HG02798 (cell line): ENCODE measurements around the gene A4GALT.
"Not testable (repeated sequence)": the region's sequence is repeated elsewhere in the genome, so short reads cannot be mapped to it uniquely, and the experiment has no call there.

ENCODE experiments used
- ATAC-seq: cut with Tn5 transposase; IDR thresholded peaks from one replicate; pipeline ENCODE4 v1.9.1; 2021; ENCODE audit warnings: mild to moderate bottlenecking; ENCODE audit not compliant: unreplicated experiment, poor library complexity

A4GALT gene, protein sequence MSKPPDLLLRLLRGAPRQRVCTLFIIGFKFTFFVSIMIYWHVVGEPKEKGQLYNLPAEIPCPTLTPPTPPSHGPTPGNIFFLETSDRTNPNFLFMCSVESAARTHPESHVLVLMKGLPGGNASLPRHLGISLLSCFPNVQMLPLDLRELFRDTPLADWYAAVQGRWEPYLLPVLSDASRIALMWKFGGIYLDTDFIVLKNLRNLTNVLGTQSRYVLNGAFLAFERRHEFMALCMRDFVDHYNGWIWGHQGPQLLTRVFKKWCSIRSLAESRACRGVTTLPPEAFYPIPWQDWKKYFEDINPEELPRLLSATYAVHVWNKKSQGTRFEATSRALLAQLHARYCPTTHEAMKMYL

DNA sequence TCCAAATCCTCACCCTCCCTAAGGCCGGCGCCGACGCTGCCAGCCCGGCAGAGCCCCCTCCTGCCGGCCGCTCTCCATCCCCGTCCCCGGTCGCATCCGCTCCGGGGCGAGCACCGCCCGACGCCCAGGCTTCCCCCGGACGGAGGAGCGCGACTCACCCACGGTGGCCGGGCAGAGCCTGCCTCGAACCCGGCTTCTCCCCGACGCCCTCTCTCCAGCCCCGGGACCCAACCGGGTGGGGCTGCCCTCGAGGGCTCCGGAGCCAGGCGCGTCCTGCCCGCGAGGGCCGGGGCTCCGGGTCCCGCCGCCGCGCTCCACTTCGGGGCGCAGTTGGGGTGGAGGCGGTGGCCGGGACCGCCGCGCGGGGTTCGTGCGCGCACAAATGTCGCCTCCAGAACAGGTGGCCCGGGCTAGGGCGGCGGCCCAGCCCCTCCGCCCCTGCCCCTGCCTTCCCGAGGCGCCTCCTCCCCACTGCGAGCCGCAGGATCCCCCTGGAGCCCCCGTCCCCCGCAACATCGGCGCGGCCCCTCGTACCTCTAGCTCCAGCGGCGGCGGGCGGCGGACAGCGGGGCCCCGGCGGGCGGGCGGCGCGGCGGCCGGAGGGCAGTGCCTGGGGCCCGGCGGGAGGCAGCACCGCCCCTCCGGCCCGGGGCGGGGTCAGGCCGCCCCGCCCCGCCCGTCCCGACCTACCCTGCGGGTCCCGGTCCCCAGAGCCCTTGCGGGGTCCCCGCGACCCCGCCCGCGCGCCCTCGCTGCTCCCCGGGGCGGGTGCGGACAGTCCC lies at the start of gene A4GALT:
Gene A4GALT, minus strand, starts transcription at position 608 of the 782 bp plus-strand sequence. CDS start 26,919 bp downstream, outside the sequence.
- ATAC-seq, result peak; percentile 40

DNA sequence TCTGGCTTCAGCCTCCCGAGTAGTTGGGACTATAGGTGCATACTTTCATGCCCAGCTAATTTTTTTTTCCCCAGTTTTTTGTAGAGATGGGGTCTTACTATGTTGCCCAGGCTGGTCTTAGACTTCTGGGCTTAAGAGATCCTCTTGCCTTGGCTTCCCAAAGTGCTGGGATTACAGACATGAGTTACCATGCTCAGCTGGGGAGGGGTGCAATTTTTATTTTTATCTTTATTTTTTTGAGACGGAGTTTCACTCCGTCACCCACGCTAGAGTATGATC lies 49.7 kb upstream of the A4GALT start:
- no peak for ATAC-seq

DNA sequence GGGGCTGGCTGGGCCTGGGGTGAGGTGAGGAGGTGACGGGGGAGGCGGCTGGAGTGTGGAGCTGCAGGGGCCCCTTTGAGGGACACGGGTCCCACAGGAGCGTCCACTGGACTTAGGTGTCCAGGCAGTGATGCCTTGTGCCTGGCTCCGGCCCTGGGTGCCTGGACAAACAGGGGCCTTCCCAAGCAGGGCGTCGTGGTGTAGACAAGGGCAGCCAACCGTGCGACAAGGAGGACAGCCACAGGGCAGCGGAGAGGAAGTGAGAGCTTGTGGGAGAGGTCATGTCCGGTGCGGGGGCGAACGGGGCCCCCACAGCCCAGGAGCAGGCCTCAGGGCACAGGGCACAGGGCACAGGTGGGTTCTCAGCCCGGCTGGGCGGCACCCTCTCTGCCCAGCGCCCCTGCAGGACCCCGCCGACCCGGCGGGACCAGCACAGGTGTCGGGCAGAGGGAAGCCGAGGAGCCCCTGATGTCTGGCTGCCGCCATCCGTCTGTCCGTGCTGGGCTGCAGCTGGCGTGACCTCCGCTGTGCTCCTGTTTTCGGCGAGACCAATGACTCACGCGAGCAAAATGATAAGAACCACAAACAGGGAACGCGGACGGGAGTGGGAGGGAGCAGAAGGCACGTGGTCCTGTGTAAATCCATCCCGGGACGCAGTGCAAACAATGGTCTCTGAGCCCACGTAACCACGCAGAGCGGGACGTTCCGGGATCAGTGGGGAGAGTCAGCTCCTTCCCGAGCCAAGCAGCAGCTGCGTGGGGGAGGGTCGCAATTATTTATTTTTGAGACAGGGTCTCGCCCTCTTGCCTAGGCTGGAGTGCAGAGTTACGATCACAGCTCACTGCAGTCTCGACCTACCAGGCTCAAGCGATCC lies 49.1 kb upstream of the A4GALT start:
- peak; percentile 77 for ATAC-seq

DNA sequence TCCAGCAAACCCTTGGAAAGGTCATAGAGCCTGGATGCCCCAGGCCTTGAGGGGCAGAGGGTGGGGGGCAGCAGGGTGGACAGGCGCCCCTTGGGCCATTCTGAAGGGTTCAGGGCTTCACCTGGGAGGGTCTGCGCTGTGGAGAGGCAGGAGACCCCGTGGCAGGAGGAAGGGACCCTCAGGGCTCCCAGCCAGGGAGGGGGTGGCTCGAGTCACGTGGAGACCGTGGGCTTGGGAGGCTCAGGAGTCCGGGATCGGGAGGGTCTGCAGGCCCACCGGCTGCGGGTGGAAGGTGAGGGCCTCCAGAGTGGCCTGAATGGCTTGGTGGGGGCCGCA lies 48.5 kb upstream of the A4GALT start:
- no peak for ATAC-seq

DNA sequence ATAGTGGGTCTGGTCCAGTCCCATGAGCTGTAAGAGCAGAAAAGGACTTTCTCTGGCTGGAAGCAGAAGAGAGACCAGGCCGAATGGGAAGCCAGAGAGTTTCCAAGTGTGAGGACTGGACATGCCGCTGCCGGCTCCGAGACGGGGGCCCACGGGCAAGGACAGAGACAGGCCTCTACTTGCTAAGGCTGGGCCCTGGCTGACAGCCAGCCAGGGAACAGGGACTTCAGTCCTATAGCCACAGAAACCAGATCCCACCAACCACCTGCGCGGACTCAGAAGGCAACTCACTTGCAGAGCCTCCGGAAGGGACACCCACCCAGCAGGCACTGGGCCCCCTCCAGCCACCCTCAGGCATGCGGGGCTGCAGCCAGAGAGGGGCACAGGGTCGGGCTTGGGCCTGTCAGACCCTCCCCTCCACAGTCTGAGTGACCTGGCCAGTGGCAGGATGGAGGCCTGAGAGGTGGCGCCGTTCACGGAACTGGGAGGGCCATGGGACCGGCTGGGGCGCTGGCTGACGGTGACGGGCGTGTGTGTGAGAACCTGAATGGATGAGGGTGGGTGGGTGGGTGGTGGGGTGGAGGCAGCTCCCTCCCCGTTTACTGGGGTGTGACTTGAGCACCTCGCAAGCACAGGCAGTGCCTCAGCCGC lies 47.8 kb upstream of the A4GALT start:
- ATAC-seq, result no peak

DNA sequence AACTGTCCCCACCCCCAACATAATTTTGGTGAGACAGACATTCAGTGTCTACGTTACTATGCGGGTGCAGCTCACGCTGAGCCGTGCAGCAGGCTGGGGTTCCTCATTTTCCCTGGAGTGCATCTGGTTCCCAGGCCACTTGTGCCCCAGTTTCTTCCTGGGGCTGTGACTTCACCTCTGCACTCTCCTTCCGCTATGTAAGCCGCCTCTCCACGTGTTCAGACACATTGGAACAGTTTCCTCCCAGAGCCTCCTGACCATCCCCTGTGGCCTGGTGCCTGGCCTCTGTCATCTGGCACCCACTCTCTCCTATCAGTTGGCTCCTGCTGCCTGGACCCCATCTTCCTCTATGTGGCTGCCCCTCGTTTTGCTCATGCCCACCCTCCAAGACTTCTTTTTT lies 46.2 kb upstream of the A4GALT start:
- ATAC-seq, result no peak

DNA sequence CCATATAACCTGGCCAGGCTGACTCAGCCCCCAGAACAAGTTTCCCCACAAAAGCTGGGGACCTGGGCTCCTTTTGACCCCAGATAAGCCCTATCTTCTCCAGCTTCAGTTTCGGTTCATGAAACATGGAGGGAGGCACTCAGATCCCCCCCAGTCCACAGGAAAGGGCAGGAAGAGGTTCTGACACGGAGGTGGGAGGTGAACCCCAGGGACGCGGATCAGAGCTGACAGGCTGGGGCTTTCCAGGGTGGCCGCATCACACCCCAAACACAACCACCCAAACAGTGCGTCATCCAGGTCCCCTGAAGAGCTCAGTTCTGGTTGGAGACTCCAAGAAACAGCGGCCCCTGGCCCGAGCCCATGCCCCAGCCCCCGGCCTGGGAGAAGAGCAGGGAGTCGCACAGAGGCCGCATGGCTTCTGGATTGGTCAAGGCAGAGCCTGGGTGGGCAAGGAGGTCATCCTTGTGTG lies 44.3 kb upstream of the A4GALT start:
- peak; percentile 32 for ATAC-seq

DNA sequence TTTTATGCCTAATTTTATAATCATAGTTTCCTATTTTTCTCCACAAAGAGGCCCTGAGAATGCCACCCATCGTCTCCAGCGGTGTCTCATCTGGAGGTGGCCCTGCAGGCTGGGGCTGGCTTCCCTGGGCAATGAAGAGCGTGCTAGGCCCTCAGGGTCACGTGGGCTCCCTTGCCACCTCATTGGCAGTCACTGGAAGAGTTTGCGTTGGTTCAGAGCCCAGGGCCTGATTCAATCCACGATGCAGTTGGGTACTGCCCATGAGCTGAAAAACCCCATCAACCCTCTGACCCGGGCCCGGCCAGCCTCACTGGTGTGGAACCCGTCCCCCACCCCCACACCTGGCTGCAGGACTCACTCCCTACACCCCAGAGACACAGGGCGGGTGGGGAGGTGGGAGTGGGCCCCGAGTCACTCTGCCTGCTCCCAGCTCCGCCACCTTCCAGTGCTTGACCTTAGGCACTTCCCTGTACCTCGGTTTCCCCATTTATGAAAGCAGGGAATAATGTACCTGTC lies 43.4 kb upstream of the A4GALT start:
- ATAC-seq, result no peak

DNA sequence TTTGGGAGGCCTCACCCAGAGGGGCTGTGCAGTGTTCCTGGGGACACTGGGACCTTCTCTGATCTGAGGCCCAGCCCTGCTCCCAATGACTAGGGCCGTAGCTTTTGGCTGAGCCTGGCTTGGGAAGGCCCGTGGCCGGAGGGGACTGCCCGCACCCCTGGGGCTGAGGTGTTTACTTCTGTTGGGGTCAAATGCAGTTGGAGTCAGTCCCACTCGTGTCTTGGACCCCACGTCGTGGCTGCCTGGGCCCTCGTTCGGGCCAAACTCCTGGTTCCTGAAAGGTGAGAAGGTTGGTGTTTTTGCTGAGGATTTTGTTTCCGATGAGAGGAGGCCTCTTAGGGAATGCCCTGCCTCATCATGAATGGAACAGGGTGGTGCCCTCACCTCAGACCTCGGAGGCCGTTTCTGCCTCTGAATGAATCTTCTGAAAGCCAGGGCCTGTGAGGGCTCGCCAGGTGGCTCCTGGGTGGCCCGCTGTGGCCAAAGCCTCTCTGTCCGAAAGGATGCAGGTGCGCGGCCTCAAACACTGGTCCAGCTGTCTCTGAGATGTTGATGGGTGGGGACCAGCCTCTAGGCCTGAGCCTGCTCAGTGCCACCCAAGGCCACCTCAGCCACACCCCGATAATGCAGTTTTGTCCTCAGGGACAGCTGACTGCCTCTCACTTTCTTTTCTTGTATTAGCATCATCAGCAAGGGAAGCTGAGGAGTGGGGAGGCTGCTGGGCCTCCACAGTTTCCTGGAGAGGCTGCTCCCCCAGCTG lies 40.3 kb upstream of the A4GALT start:
- no peak for ATAC-seq

DNA sequence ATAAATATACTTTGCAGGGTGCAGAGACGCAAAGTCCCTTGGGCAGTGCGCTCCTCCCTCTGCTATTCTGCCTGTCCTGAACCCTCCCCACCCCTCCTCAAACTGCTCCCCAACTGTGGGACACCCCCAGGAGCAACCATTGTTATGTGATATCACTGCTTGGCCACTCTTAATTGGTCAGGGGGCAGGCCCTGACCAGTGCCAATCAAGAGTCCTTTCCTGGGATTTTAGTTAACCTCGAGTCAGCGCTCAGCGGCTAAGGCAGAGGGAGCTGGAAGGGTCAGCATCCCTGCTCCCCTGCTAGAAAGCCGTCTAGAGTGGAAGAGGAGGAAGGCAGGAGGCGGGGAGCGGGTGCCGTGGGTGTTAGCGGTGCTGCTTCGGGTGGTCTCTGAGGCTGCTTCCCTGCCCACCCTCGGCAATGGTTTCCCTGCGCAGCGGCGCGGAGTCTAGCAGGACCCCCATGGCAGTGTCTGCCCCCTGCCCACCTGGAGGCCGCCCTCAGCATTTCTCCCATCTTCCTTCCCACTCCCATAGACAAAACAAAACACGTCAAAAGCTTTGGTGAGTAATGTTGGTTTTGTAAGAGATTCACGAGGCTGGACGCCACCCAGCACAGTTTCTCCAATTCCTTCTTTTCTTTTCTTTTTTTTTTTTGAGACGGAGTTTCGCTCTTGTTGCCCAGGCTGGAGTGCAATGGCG lies 38.4 kb upstream of the A4GALT start:
- ATAC-seq, result no peak

DNA sequence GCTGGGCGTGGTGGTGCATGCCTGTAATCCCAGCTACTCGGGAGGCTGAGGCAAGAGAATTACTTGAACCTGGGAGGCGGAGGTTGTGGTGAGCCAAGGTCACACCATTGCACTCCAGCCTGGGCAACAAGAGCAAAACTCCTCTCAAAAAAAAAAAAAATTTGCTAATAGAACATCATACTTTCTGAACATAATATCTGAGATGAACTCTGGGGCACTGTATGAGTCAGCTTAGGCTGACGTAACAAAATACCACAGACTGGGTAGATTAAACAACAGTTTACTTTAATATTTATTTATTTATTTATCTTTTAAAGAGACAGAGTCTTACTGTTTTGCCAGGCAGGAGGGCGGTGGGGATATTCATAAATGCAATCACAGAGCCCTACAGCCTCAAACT lies 34.9 kb upstream of the A4GALT start:
- ATAC-seq, result not testable (repeated sequence)

DNA sequence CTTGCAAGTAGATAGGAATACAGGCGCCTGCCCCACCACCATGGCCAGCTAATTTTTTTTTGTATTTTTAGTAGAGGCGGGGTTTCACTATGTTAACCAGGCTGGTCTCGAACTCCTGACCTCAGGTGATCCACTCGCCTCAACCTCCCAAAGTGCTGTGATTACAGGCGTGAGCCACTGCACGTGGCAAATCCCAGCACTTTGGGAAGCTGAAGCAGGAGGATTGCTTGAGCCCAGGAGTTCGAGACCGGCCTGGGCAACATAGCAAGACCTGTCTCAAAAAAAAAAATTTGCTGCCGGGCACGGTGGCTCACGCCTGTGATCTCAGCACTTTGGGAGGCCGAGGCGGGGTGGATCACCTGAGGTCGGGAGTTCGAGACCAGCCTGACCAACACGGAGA lies 34.5 kb upstream of the A4GALT start:
- ATAC-seq, result not testable (repeated sequence)

DNA sequence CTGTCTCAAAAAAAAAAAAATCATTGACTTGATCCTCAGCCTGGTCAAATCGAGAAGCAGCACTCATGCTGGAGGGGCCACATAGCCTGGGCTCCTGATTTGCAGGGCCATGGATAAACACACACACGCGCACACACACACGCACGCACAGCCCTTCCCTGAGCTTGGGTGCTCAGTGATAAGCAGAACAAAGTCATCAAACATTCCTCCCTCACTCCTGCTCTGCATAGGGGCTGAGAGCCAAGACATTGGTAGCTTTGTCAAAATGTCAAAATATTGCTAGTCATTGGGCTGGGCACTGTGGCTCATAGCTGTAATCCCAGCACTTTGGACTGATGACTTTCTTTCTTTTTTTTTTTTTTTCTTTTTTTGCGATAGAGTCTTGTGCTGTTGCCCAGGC lies 34.0 kb upstream of the A4GALT start:
- ATAC-seq, result no peak

DNA sequence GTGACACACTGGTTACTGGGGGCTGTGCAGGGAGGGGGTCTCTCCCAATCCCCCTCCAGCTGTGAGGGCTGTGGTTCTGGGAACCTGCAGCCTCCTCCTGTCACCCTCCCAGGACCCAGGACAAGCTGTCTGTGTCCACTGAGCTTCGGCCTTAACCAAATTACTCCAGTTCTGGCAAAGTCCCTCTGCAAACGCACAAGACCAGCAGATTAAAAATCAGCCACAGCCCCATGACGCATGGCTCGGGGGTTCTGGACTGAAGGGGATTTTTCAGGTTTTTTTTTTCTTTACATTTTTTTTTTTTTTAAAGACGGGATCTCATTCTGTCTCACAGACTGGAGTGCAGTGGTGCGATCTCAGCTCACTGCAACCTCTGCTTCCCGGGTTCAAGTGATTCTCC lies 32.2 kb upstream of the A4GALT start:
- peak; percentile 39 for ATAC-seq

DNA sequence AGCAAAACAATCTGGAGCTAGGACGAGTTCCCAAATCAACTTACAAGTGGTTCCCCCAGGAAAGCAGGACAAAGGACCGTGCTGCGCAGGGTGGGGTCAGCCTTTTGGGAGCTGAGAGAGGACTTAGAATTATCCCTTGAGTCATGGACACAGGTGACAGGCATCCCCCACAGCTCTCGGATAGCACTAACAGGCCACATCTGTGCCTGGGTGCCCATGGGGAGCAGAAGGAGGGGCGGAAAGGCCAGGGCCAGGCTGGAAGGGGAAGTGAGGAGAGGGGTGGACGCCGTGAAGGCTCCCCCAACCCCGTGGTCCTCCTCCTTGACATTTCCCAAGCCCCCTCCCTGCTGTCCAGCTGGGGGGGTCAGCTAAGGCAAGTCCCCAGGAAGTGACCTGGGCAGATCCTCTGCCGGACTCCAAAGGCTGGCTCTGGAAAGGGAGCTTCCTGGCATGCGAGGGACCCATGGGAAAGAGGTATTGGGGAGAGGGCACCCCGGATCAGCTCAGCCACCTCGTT lies 31.6 kb upstream of the A4GALT start:
- no peak for ATAC-seq

DNA sequence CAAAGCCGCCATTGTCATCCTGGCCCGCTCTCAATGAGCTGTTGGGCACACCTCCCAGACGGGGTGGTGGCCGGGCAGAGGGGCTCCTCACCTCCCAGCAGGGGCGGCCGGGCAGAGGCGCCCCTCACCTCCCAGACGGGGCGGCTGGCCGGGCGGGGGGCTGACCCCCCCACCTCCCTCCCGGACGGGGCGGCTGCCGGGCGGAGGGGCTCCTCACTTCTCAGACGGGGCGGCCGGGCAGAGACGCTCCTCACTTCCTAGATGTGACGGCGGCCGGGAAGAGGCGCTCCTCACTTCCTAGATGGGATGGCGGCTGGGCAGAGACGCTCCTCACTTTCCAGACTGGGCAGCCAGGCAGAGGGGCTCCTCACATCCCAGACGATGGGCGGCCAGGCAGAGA lies 29.8 kb upstream of the A4GALT start:
- ATAC-seq, result not testable (repeated sequence)

DNA sequence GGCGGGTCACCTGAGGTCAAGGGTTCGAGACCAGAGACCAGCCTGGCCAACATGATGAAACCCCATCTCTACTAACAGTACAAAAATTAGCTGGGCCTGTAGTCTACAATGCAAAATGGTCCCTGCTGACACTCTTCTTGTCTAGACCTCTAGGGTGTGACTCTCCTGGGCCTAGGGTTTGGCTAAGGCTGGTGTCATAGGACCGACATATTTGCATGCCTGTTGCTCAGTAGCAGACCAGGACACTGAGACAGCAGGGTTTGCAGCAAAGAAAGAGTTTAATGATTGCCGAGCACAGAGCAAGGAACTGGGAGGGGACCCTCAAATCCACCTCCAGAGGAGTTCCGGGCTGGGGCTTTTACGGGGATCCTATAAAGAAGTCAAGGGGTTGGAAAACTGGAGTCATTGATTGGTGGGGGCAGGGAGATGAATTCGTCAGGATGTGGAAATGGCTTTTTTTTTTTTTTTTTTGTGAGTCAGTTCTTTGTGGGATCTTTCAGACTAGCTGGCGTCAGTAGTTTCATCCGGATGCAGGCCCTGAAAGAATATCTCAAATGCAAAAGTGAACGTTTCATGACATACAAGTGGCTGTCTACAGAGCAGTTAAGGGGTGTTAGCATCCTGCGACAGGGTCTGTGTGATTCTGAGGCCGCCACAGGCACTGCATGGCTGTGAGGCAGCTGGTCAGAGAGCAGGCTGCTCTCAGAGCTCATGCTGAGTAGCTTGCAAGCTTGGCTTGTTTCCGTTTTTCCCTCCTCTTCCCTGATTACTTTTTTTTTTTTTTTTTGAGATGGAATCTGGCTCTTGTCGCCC lies 27.2 kb upstream of the A4GALT start:
- no peak for ATAC-seq

DNA sequence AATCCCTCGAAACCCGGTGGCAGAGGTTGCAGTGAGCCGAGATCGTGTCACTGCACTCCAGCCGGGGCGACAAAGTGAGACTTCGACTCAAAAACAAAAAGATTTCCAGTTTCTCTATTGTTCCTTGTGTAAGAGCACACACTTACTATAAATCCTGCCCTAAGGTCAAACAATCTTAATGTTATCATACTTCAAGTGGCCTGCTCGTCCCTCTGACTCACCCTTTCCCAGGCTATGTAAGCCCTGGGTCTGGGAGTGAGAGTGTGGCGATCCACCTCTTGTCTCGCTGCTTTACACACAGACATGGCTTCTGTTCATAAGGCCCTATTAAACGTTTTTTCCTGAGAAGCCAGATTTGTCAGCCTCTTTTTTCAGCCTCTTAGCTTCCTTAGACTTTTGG lies 24.4 kb upstream of the A4GALT start:
- ATAC-seq, result no peak
